HG03025 (cell line): Measurements from ENCODE around the gene MCRS1.

ENCODE experiments used
- ATAC-seq: cut with Tn5 transposase; IDR thresholded peaks from one replicate; pipeline ENCODE4 v1.9.1; 2021; ENCODE audit warnings: mild to moderate bottlenecking, moderate library complexity; ENCODE audit not compliant: unreplicated experiment, low FRiP score

Gene MCRS1

DNA sequence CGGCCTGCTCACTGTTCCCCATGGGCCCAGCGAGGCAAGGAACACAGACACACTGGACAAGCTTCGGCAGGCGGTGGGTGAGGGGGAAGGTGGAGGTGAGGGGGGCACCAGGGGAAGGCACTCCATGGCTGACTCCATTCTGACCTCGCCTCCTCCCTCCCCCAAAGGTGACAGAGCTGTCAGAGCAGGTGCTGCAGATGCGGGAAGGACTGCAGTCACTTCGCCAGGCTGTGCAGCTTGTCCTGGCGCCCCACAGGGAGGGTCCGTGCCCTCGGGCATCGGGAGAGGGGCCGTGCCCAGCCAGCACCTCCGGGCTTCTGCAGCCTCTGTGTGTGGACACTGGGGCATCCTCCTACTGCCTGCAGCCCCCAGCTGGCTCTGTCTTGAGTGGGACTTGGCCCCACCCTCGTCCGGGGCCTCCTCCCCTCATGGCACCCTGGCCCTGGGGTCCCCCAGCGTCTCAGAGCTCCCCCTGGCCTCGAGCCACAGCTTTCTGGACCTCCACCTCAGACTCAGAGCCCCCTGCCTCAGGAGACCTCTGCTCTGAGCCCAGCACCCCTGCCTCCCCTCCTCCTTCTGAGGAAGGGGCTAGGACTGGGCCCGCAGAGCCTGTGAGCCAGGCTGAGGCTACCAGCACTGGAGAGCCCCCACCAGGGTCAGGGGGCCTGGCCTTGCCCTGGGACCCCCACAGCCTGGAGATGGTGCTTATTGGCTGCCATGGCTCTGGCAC lies 10.6 kb downstream of the MCRS1 start:
- no peak for ATAC-seq

DNA sequence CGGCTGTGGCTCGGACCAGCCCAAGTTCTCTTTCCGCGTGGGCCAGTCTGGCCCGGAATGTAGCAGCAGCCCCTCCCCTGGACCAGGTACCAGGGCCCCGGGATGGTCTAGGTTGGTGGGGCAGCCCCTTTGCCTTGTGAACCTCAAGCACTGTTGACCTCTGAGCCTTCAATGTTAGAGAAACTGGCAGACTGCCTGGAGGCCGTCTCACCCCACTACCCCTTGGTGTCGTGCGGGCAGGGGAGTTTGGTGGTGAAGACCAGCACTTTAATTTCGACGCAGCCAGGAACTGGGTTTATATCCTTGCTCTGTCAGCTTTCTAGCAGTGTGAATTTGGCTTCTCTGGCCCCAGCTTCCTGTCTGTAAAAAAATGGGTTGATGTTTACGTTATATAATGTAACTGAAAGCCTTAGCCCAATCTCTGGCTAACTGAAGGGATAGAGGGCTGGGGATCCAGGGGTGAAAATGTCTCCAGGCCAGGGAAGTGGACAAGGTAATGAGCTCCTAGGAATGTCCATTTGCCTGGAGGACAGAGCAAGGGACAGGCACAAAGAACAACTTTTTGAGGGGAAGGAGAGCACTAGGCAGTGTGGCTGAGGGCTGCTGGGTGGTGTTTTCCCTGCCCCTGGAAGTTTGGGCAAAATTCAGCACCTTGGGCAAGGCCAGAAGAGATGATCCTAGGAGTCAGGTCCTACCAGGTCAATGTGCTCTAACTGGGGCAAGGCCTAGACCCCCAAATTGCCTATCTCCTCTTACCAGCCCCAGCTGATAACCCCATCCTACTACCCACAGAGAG lies 11.4 kb downstream of the MCRS1 start:
- no peak for ATAC-seq

DNA sequence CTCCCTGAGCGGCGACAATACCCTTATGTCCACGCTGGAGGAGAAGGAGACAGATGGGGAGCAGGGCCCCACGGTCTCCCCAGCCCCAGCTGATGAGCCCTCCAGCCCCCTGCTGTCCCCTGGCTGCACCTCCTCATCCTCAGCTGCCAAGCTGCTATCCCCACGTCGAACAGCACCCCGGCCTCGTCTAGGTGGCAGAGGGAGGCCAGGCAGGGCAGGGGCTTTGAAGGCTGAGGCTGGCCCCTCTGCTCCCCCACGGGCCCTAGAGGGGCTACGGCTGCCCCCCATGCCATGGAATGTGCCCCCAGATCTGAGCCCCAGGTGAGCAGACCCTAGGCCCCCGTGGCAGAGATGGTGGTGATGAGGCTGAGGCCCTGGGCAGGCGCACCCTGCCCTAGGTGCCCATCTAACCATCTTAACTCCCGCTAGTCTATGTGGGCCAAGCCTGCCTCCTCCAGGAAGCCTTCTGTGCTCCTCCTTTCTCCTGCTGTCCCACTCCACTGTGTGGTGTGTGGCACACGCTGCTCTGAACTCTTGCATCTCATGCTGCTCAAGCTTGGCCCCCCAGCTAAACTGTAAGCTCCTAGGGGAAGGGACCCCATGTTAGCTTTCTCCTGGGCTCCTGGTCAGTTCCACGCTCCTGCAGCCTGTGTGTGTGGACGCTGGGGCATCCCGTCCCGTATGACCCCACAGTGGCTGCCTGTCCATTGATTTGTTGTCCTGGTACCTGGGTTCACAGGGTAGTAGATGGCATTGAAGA lies 12.1 kb downstream of the MCRS1 start:
- no peak for ATAC-seq

DNA sequence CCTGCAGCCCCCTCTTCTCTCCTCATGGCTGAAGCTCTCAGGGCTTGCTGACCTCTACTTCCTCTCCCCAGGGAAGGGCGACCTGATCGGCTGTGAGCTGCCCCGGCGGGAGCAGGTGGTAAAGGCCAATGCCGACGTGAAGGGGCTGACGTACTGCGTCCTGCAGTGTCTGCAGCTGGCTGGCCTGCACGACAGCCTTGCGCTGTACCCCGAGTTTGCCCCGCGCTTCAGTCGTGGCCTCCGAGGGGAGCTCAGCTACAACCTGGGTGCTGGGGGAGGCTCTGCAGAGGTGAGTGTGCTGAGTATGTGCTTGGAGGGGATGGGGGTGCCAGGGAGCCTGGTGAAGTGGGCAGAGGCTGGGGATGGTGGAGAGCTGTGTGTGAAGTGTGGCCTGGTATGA lies 13.7 kb downstream of the MCRS1 start:
- ATAC-seq = no peak

DNA sequence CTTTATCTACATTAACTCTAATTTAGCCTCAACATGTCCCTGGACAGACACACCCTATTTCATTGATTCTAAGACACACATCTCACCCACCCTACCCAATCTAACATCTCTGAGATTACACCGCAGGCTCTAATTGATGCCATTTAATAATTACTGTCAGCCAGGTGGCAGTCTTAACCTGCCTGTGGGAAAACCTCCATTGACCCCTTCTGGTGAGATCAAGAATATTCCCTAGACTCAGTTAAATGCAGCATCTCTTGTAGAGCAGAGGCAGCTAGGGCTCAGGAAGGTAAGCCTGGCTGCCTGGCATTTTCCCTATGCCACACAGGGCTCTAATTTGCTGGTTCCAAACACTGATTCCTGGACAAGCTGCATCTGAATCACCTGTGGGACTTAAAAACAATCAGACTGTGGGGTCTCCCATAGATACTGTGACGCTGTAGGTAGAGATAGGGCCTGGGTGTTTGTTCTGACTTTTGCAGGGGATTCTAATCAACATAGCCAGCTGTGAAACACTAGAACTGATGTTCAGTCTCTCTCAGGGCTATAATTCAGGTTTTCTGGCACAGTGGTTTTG lies 14.3 kb downstream of the MCRS1 start:
- ATAC-seq = no peak

DNA sequence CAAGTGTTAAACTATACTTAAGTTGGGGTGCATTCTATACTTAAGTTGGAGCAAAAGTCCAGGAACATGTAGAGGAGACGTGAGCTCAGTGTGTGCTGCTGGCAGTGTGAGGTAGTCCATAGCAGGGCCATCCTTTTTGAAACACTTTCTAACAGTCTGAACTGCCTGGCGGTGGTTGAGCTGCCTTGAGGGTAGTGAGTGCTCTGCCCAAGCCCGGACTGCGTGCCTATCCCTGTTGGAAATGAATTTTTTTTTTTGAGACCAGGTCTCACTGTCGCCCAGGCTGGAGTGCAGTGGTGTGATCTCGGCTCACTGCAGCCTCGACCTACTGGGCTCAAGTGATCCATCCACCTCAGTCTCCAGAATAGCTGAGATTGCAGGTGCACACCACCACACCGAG lies 15.0 kb downstream of the MCRS1 start:
- ATAC-seq = no peak

DNA sequence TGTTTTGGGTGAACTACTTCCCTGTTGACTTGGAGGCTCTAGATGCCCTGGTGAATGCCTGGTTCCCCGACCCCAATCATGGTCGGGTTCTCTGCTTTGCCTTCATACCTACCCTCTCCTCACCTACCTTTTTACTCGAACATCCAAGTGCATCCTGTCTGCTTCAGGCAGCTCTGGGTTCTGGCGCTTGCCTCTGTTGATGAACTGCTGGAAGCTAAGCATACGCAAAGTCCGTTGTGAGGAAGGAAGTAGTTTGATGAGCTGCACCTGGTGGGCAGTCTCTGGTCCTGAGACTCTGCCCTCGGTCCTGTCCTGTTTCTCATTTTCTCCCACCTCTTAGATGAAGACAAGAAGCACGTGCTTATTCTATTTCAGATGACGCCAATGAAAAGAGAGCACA lies 15.5 kb downstream of the MCRS1 start:
- no peak for ATAC-seq

DNA sequence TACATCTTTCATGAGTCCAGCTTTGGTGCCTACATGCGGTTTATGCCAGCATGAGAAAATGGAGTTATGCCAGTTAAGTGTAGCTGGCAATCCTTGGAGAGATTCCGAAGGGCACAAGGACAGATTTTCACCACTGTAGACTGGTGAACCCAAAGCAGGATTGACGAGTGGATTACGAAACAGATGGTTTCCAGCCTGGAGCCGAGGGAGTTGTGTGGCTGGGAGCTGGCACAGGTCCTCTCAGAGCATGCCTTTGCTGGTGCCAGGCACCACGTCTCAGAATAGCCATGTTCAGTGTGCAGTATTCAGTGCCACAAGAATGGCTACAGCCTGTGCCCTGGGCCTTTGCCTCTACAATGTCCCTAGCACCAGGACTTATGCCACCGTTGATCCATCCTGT lies 15.9 kb downstream of the MCRS1 start:
- ATAC-seq = no peak

DNA sequence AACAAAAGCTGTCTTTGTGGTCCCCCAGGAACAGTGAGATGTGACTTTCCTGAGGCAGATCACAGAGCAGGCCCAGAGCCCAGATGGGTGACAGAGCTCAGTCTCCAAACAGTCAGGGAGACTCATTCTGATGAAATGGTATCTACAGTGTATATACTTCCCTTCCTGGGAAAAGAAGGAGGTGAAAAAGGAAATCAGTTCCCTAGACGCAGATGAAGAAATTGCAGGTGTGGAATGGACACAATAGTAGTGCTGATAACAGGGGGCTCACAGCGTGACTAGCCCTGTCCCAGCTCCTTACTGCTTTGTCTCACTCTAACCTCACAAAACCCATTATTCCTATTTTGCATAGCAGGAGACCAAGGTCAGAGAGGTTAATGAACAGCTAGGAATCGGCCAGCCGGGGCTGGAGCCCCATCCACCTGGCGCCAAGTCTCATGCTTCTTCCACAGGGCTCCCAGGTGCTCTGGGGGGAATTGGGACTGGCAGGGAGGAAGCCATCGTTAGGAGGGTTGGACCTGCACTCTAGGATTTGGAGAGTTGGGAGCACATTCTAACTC lies 17.2 kb downstream of the MCRS1 start:
- no peak for ATAC-seq

DNA sequence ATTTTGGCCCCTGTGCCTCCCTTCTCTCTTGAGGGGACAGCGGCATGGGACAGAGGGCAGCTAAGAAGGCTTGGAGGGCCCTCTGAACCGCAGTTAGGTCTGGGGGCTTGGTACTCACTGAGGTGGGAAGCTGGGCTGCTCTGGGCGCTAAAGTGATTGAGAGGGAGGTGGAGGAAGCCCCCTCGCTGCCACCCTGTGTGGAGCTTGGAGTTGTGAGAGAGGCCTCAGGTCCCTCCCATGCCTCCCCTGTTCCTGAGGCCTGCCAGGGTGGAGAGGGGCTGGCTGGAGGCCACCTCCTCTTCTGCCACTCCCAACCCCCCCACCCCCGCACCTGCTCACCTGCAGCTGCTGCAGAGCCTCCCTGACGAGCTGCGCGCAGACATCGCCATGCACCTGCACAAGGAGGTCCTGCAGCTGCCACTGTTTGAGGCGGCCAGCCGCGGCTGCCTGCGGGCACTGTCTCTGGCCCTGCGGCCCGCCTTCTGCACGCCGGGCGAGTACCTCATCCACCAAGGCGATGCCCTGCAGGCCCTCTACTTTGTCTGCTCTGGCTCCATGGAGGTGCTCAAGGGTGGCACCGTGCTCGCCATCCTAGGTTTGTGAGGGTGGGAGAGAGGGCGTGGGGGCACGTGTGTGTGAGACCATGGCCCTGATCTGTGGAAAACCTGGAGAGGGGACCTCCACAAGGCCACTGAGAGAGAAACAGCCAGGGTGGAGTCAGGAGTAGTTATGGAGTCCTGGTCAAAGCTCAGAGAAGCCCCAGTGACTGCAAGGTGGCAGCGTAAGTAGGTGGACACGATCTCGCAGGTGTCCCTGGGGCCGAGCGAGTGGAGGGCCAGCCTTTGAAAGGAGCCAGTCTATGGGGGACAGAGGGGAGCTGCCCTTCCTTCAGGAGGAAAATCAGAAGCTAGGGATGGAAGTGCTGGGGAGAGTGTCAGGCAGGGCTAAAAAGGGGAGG lies 17.9 kb downstream of the MCRS1 start:
- ATAC-seq = no peak

DNA sequence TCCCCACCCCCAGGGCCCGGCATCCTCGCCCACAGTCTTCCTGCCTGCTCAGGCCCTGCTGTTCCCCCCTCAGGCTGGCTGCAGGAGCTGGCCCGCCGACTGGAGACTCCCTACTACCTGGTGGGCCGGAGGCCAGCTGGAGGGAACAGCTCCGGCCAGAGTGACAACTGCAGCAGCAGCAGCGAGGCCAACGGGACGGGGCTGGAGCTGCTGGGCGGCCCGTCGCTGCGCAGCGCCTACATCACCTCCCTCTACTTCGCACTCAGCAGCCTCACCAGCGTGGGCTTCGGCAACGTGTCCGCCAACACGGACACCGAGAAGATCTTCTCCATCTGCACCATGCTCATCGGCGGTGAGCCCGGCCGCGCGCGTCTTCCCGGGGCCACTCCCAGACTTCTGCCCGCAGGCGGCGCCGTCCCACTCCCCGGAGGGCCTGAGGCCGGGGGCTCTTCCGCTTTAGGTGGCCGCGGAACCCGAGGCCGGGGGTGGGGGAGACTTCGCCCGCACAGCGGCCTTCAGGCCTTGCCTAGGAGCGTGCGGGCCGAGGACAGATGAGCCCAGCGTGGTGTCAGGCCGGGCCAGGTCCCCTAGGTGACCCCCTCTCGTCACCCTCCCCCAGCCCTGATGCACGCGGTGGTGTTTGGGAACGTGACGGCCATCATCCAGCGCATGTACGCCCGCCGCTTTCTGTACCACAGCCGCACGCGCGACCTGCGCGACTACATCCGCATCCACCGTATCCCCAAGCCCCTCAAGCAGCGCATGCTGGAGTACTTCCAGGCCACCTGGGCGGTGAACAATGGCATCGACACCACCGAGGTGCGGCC lies 18.9 kb downstream of the MCRS1 start:
- ATAC-seq = no peak

DNA sequence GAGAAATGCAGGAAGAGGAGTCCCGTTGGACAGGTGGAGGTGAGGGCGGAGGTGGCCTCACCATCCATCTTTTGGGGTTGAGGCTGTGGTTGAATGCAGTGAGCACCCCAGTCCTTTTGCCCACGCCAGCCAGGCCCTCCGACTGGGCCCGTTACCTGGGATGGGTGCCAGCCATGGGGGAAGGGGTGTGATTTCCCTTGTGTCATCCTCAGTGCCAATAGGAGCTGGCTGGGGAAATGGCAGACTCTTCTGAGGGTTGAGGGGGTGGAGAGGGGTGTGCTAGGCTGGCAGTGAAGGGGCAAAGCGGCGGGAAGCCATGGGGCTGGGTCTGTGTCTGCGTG lies 19.5 kb downstream of the MCRS1 start:
- no peak for ATAC-seq

DNA sequence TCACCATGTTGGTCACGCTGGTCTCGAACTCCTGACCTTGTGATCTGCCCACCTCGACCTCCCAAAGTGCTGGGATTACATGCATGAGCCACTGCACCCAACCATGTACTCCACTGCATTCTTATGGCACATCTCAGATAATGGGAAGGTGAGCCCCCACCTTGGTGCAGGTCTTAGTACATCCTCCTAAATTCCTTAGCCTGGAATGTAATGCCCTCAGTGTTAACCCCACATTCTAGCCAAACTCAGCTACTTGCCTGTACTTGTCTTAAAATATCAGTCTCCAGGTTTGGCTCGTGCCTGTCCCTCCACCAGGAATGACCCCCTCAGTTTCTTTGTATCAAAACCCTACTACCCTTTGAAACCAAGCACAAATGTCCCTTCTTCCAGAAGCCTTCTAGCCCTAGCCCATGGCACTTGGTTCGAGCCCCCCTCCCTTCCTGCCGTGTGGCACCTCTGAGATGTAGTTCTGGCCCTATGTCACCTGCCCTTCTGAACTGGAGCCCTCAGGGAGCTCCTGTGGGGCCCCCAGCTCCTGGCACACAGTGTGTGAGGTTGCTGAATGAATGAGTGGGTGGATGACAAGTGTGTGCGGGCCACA lies 20.8 kb downstream of the MCRS1 start:
- no peak for ATAC-seq

DNA sequence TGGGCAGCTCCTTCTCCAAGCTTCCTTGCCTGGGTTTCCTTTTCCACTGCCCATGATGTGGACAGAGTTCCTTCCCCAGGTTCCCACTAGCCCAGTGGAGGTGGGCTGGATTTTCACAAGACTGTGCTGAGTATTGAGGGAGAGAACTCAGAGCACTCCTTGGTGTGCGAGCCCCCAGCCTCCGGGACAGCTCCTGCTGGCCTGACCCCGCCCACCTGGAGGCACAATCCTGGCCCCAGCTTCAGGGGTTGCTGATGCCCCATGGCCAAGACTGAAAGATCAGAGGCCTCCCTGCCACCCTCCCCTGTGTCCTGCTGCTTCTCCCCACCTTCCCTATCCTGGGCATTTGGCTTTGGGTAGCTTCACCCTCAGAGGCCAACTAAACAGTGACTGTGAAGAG lies 21.5 kb downstream of the MCRS1 start:
- no peak for ATAC-seq

DNA sequence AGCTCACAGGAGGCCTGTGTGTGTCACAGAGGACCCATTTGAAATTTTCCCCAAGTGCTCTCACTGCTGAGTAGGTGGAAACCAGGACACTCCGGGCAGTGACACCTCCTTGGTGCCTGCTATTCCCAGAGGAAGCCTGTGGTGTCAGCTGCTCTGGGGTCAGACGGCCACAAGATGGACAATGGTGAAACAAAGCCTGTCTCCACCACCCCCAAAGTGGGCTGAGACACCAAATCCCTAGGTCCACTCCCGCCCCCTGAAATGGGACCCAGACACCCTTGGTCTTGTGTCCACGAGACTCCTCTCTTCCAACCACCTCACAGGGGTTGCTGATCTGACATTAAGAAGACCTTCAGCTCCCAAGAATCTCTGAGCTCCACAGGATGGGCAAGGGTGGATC lies 22.1 kb downstream of the MCRS1 start:
- ATAC-seq = no peak

DNA sequence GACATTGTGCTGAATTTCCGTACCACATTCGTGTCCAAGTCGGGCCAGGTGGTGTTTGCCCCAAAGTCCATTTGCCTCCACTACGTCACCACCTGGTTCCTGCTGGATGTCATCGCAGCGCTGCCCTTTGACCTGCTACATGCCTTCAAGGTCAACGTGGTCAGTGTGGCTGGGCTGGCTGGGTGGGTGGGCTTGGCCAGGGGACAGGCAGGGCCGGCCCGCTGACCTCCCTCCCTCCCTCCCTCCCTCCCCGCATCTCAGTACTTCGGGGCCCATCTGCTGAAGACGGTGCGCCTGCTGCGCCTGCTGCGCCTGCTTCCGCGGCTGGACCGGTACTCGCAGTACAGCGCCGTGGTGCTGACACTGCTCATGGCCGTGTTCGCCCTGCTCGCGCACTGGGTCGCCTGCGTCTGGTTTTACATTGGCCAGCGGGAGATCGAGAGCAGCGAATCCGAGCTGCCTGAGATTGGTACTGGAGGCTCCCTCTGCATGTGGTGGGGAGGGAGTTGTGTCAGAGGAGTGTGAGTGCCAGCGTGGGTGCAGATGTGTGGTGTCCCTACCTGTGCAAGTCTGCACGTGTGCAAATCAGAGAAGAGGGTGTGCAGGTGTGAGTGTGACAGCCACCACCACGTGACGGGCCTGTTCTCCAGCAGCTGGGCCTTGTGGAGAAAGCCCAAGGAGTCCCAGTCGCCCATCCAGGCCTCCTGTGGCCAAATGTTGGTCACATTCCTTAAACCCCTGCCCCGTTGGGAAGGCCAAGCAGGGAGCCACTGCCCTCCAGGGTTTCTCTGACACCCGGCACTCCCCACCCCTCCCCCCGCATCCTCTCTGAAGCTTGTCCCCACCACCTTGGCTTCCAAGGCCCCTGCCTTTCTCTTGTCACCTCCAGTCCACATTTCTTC lies 23.8 kb downstream of the MCRS1 start:
- no peak for ATAC-seq

DNA sequence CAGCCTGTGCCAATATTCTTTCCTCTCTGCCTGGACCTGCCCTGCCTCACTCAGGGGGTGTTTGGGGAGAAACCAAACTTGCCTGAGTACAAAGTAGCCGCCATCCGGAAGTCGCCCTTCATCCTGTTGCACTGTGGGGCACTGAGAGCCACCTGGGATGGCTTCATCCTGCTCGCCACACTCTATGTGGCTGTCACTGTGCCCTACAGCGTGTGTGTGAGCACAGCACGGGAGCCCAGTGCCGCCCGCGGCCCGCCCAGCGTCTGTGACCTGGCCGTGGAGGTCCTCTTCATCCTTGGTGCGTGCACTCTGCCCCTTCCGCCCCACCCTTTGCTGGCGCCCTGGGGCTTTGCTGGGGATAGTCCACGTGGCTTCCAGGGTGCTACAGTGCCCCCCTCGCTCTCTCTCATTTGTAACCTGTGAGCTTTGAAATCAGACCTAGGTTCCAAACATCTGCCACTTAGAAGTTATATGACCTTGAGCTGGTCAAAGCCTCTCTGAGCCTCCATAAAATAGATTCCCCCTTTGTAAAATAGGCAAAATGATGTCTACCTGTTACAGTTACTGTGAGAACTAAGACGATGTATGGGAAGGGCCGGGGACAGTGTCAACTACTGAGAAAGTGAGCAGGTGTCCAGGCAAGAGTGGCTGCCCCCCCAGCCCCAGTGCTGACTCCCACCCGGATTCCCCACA lies 24.6 kb downstream of the MCRS1 start:
- ATAC-seq = no peak
